DOHH2 (cell line): Measurements from ENCODE around the gene GANC.

Experiments used
- H3F3A ChIP-seq: fragments of 200-600 bp; sonication (generic), shearing (Covaris generic); 2 replicates; pipeline ENCODE4 v1.6.0; 2016; ENCODE audit warnings: antibody characterized with exemption, mild to moderate bottlenecking; ENCODE audit not compliant: control insufficient read depth, insufficient read depth
- H3K27ac ChIP-seq: fragments of 200-600 bp; sonication (generic); 2 replicates; pipeline ENCODE4 v1.5.1; 2014; ENCODE audit warnings: low read depth, mild to moderate bottlenecking, low read length, moderate library complexity
- H3K27me3 ChIP-seq: fragments of 200-600 bp; sonication (generic); 2 replicates; pipeline ENCODE4 v1.6.1; 2014; ENCODE audit warnings: mild to moderate bottlenecking, low read length, mixed read lengths; ENCODE audit not compliant: control insufficient read depth
- H3K36me3 ChIP-seq: fragments of 200-600 bp; sonication (generic); 2 replicates; pipeline ENCODE4 v1.6.1; 2014; ENCODE audit warnings: mild to moderate bottlenecking, low read length, moderate library complexity, mixed read lengths; ENCODE audit not compliant: control insufficient read depth
- H3K4me1 ChIP-seq: fragments of 200-600 bp; sonication (generic); 2 replicates; pipeline ENCODE4 v1.6.1; 2014; ENCODE audit warnings: mild to moderate bottlenecking, low read length, mixed read lengths; ENCODE audit not compliant: control insufficient read depth
- H3K4me2 ChIP-seq: fragments of 200-600 bp; sonication (generic); 2 replicates; pipeline ENCODE4 v1.6.0; 2014; ENCODE audit warnings: mild to moderate bottlenecking, low read length, moderate library complexity
- H3K4me3 ChIP-seq: fragments of 200-600 bp; sonication (generic); 2 replicates; pipeline ENCODE4 v1.5.1; 2014; ENCODE audit warnings: mild to moderate bottlenecking, low read length, mixed read lengths
- H3K79me2 ChIP-seq: fragments of 200-600 bp; sonication (generic); 2 replicates; pipeline ENCODE4 v1.6.1; 2014; ENCODE audit warnings: mild to moderate bottlenecking, low read length, mixed read lengths; ENCODE audit not compliant: control insufficient read depth
- H3K9me2 ChIP-seq: fragments of 200-600 bp; sonication (generic); replicated peaks from 2 replicates; pipeline ENCODE4 v1.6.1; 2014; ENCODE audit warnings: mild to moderate bottlenecking, low read length, mixed read lengths; ENCODE audit not compliant: control insufficient read depth
- H3K9me3 ChIP-seq: fragments of 200-600 bp; sonication (generic); 2 replicates; pipeline ENCODE4 v1.6.1; 2014; ENCODE audit warnings: antibody characterized with exemption, low read length, mixed read lengths; ENCODE audit not compliant: control insufficient read depth, insufficient read depth
- H4K20me1 ChIP-seq: fragments of 200-600 bp; sonication (generic); 2 replicates; pipeline ENCODE4 v1.6.0; 2014; ENCODE audit warnings: low read depth, mild to moderate bottlenecking, antibody characterized with exemption, low read length, moderate library complexity; ENCODE audit not compliant: control insufficient read depth, insufficient read depth
- EZH2phosphoT487 ChIP-seq: fragments of 200-600 bp; sonication (generic); IDR thresholded peaks from 2 replicates; pipeline ENCODE4 v1.6.1; 2017; ENCODE audit warnings: borderline replicate concordance, mild to moderate bottlenecking, antibody characterized with exemption, low read length, moderate library complexity, mixed read lengths
- TF ChIP-seq, protein P1 (sequence below): fragments of 200-600 bp; sonication (generic); IDR thresholded peaks from one replicate; pipeline ENCODE4 v1.5.1; 2014; ENCODE audit warnings: antibody characterized with exemption, mild to moderate bottlenecking, low read depth, low read length; ENCODE audit not compliant: poor library complexity, severe bottlenecking

The GANC gene

DNA sequence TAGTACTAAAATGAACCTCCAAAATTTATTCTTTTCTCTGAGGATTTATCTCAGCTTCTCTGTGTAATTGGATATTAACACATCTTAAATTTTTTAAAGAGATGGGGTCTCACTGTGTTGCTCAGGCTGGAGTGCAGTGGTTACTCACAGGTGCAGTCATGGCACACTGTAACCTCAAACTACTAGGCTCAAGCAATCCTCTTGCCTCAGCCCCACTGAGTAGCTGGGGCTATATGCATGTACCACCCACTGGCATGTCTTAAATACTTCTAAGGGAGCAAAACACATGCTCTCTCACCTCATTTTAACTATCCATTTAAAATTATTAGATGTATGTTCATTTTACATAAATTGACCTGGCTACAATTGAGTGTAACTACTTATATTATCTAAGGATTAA lies 11.6 kb downstream of the GANC start:
- Histone ChIP-seq H3K27me3 (no peaks in the 10 kb centered on the region), H3K9me2 (no peaks in the 10 kb centered on the region), H3K4me1 (no peaks in the 10 kb centered on the region), H3F3A (no peaks in the 10 kb centered on the region), H3K4me2 (no peak overlapping the region), H3K79me2 (no peaks in the 10 kb centered on the region), H4K20me1 (no peaks in the 10 kb centered on the region), H3K9me3 (no peaks in the 10 kb centered on the region), H3K36me3 (peaks cover 23% of the 10 kb centered on the region), H3K27ac (no peak overlapping the region), H3K4me3 (no peak overlapping the region)
- TF ChIP-seq, protein P1, sequence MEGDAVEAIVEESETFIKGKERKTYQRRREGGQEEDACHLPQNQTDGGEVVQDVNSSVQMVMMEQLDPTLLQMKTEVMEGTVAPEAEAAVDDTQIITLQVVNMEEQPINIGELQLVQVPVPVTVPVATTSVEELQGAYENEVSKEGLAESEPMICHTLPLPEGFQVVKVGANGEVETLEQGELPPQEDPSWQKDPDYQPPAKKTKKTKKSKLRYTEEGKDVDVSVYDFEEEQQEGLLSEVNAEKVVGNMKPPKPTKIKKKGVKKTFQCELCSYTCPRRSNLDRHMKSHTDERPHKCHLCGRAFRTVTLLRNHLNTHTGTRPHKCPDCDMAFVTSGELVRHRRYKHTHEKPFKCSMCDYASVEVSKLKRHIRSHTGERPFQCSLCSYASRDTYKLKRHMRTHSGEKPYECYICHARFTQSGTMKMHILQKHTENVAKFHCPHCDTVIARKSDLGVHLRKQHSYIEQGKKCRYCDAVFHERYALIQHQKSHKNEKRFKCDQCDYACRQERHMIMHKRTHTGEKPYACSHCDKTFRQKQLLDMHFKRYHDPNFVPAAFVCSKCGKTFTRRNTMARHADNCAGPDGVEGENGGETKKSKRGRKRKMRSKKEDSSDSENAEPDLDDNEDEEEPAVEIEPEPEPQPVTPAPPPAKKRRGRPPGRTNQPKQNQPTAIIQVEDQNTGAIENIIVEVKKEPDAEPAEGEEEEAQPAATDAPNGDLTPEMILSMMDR = no peak
- TF ChIP-seq EZH2phosphoT487 = no peak

DNA sequence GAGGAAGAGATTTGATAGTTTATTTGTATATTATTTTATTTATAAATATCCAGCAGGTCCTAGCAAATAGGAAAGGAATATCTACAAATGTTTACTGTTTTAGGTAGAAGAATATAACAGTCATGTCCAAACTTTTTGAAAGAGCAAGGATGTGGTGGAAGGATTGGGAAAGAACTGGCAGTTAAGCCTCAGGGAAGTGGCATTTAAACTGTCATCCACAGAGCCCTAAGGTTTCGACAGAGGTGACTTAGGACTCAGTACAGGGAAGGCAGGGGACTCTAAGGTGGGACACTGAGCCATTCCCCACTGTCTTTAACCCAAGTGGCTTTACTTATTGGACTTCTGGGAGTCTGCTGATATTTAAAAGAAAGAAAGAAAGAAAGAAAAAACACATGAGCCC lies 12.0 kb downstream of the GANC start:
- no peaks in the 10 kb centered on the region for H3K9me3 ChIP-seq
- H3K27me3 ChIP-seq = no peaks in the 10 kb centered on the region
- no peaks in the 10 kb centered on the region for H3F3A ChIP-seq
- H3K9me2 ChIP-seq = no peaks in the 10 kb centered on the region
- H3K4me1 ChIP-seq = no peaks in the 10 kb centered on the region
- no peak overlapping the region for H3K4me3 ChIP-seq
- H3K36me3 ChIP-seq = peaks cover 20% of the 10 kb centered on the region
- no peaks in the 10 kb centered on the region for H4K20me1 ChIP-seq
- no peaks in the 10 kb centered on the region for H3K79me2 ChIP-seq
- TF ChIP-seq EZH2phosphoT487 = no peak
- TF ChIP-seq, protein P1 = no peak
- no peak overlapping the region for H3K27ac ChIP-seq
- no peak overlapping the region for H3K4me2 ChIP-seq

DNA sequence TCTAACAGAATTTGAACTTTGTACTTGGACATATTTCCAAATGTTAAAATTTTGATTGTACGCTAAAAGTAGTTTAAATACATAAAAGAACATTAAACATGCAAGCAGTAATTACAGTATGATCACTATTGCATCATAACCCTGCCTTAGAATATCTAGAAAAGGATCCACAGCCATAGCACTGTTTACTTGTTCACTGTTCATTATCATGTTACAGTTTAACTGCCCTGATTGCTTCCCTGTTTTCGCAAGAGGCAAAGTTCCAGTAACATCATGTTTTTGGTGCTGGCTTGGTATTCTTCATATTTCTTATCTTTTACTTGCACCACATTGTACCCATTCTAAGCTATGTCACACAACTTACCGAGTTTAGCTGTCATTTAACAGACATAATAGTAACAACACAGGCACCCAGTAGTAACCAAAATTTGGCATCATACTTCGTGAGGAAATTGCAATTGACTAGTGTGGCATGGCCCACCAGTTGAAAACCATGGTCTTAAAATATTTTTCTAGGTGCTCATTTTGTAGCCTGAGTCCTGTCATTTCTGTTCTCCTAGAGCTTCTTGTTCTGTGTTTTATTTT lies 13.5 kb downstream of the GANC start:
- H3K9me2 ChIP-seq = no peaks in the 10 kb centered on the region
- no peaks in the 10 kb centered on the region for H3K27me3 ChIP-seq
- no peaks in the 10 kb centered on the region for H3K79me2 ChIP-seq
- H3K4me3 ChIP-seq = no peak overlapping the region
- H3K9me3 ChIP-seq = no peaks in the 10 kb centered on the region
- H4K20me1 ChIP-seq = no peaks in the 10 kb centered on the region
- TF ChIP-seq EZH2phosphoT487 = no peak
- TF ChIP-seq, protein P1 = no peak
- no peaks in the 10 kb centered on the region for H3F3A ChIP-seq
- H3K36me3 ChIP-seq = peaks cover 11% of the 10 kb centered on the region
- H3K4me2 ChIP-seq = no peak overlapping the region
- no peaks in the 10 kb centered on the region for H3K4me1 ChIP-seq
- H3K27ac ChIP-seq = no peak overlapping the region
